Astrocyte of the spinal cord (primary cell): Measurements from ENCODE around the gene BTBD9.

Experiments used
- DNase-seq: peaks from one replicate; pipeline ENCODE4 v3.0.0; 2011; ENCODE audit warnings: low read depth, low spot score
- H3K4me3 ChIP-seq: 2 replicates; pipeline ENCODE4 v1.5.1; 2011; ENCODE audit warnings: low read depth, mild to moderate bottlenecking, low read length, moderate library complexity
- CTCF ChIP-seq: IDR thresholded peaks from 2 replicates; pipeline ENCODE4 v1.5.1; 2012; ENCODE audit warnings: low read depth, mild to moderate bottlenecking, low read length, inconsistent platforms
- in situ Hi-C: cut with HindIII; loops from 2 replicates; pipeline ENCODE4 v1.10.0; 2017; ENCODE audit warnings: low sequenced_read_pairs

The BTBD9 gene

DNA sequence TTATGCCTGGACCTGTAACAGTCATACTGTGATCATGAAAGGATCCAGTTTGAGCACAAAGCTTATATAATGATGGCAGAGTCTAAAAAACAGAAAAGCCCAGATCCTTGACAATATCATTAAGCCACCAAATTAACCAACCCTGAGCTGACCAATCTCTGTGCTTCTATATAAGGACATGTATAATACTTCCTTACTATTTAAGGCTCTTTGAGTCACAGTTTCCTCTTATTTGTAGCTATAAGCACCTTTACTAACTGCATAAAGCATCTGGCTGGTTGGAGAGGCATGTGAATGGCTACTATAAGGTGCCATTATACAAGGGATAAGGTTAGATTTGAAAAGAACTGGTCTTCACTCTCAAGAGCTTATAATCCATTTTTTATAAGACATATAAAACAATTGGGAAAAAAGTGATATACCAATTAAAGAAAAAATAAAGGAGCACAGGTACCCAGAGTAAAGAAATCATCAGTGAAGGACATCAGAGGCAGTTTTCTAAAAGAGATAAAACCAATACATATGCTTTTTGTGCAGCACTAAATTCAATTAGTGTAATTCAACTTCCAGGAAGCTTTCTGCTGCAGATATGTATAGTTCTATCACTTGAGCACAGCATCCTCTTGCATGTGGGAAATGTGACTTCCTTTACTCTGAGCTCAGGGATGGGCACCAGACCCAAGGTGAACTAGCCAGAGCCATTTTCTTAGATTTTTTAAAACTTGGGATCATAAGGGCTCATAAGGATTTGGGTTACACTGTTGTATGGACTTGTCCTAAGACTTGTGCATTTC, 121.0 kb downstream of the BTBD9 start:
- no peak overlapping the region for H3K4me3 ChIP-seq
- no peak for DNase-seq
- TF ChIP-seq CTCF, result no peak
- in situ Hi-C loops, result no loop called here

DNA sequence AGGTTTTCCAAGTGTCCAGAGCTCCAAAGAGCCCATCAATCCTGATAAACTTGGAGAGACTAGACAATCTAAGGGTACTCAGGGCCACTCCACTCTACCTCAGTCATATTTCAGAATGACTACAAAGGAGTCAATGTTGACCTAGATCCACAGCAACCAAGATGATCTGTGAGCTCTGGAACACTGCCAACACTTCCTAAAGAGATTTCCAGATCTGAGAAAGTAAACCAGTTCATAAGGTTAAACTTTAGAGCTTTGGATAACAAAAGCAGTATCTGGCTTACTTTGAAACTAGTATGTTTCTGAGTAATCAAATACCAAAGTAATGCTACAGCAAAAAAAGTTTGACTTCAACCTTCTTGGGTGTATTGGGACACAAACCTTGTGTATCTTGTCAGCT, 122.7 kb downstream of the BTBD9 start:
- in situ Hi-C loops, result no loop called here
- TF ChIP-seq CTCF, result no peak
- no peak overlapping the region for H3K4me3 ChIP-seq
- DNase-seq, result no peak

DNA sequence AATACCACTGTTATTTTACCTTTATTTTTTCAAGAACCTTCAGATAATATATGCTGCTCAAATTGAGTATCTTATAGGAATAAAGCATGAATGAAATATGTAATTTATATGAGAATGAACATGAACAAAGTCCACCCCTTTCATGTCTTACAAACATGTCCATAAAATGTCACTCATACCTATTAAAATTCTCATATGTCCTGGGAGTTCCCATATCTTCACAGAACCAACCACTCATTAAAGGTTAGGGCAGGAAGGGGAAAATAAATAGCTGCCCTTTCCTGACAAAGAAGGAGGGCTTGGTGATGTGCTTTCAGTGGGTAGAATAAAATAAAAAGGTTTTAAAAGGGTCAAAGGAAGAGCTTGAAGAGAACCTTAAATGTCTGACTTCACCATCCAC, 125.3 kb downstream of the BTBD9 start:
- H3K4me3 ChIP-seq, result no peak overlapping the region
- in situ Hi-C loops, result no loop called here
- no peak for TF ChIP-seq CTCF
- DNase-seq, result no peak

DNA sequence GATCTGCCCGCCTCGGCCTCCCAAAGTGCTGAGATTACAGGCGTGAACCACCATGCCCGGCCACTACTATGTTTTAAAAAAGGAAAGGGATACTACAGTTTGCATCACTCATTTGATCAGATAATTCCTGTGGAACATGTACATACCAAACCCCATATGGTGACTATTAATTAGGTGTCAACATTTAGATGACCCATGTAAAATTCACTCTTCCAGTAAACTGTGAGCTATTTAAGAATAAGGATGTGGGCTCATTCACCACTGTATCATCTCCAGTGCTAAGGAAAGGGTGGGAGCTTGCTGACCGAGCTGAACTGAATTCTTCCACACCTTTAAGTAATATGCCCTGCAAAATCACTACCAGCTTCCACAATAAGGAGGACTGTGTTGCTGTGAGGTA, 127.5 kb downstream of the BTBD9 start:
- H3K4me3 ChIP-seq, result no peak overlapping the region
- in situ Hi-C loops, result no loop called here
- DNase-seq, result no peak
- no peak for TF ChIP-seq CTCF

DNA sequence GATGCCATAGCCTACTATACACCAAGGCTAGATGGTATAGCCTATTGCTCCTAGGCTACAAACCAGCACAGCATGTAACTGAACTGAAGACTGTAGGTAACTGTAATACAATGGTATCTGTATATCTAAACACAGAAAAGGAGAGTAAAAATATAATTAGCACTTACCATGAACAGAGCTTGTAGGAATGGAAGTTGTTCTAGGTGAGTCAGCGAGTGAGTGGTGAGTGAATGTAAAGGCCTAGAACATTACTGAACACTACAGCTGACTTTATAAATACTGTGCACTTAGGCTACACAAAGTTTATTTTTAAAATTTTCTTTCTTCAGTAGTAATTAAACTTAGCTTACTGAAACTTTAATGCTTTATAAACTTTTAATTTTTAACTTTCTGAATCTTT, 129.5 kb downstream of the BTBD9 start:
- no peak overlapping the region for H3K4me3 ChIP-seq
- in situ Hi-C loops, result no loop called here
- peak; percentile 62 for DNase-seq
- TF ChIP-seq CTCF, result no peak

DNA sequence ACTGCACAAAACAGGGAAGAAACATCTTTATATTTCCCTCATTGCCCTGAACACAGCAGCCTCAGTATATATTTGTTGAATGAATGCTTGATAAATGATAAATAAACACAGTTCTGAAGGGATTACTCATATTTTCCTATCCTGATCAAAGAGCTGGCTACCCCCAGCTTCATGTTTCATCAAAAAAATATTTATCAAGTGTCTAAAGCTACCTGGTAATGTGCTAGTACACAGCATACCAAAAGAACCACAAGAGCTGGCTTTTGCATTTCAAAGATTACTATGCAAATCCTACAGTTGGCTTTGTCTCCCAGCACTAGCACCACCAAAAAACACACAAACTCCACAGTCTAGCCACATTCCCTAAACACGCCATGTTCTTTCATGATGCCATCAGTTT, 130.0 kb downstream of the BTBD9 start:
- in situ Hi-C loops, result no loop called here

More for the DNA sequence above, 130.0 kb downstream of the BTBD9 start:
- peak; percentile 87 for DNase-seq
- TF ChIP-seq CTCF, result no peak
- no peak overlapping the region for H3K4me3 ChIP-seq
